HEK293 (cell line): Measurements from ENCODE around the gene TTLL10.
A peak's percentile ranks its signal among the peaks of the same experiment; 100 is the strongest.

Experiments
- CTCF ChIA-PET: fragments of 350-600 bp; formaldehyde crosslinking; extraction: SDS; loops from one replicate; lab custom pipeline; 2021; ENCODE audit warnings: antibody characterized with exemption; lab: Yijun Ruan, JAX
- POLR2A ChIA-PET: fragments of 300-600 bp; formaldehyde crosslinking; extraction: SDS; loops from one replicate; lab custom pipeline; 2020; ENCODE audit warnings: antibody characterized with exemption, inconsistent platforms; lab: Yijun Ruan, JAX
- H3K27ac ChIP-seq: fragments of 200-500 bp; sonication (Bioruptor generic); 2 replicates; pipeline ENCODE4 v1.5.1; 2014; ENCODE audit warnings: low read depth, low read length, control low read depth, inconsistent platforms; ENCODE audit errors: extremely low read depth
- H3K36me3 ChIP-seq, 2 experiments: fragments of 200-500 bp in 1 of 2; sonication (Bioruptor generic) in 1 of 2; 1 replicate in 1 of 2; 2 replicates in 1 of 2; pipeline ENCODE4 v1.5.1; 2014 to 2017; ENCODE audit warnings: inconsistent platforms in 2 of 2, low read length in 2 of 2; ENCODE audit not compliant: control insufficient read depth in 2 of 2, insufficient read depth in 1 of 2
- H3K4me1 ChIP-seq: fragments of 200-500 bp; sonication (Bioruptor generic); 2 replicates; pipeline ENCODE4 v1.5.1; 2014; ENCODE audit warnings: mild to moderate bottlenecking, low read length, inconsistent platforms; ENCODE audit not compliant: control insufficient read depth, insufficient read depth
- H3K4me3 ChIP-seq: 2 replicates; pipeline ENCODE4 v1.5.1; 2011; ENCODE audit warnings: low read depth, mild to moderate bottlenecking, control low read depth, low read length, moderate library complexity
- H3K9me3 ChIP-seq: fragments of 200-500 bp; sonication (Bioruptor generic); 2 replicates; pipeline ENCODE4 v1.5.1; 2014; ENCODE audit warnings: low read depth, low read length, inconsistent platforms; ENCODE audit not compliant: control insufficient read depth, insufficient read depth
- EGR2 ChIP-seq: fragments of 450-650 bp; formaldehyde crosslinking; IDR thresholded peaks from 2 replicates; pipeline ENCODE4 v1.5.1; 2016; ENCODE audit warnings: low read depth, missing biosample characterization, missing genetic modification characterization
- KLF1 ChIP-seq: fragments of 450-650 bp; formaldehyde crosslinking; IDR thresholded peaks from 2 replicates; pipeline ENCODE4 v1.5.1; 2016; ENCODE audit warnings: missing biosample characterization, missing genetic modification characterization
- KLF9 ChIP-seq: fragments of 450-650 bp; formaldehyde crosslinking; IDR thresholded peaks from 2 replicates; pipeline ENCODE4 v1.5.1; 2016; ENCODE audit warnings: missing biosample characterization, missing genetic modification characterization, low read depth
- ZBTB8A ChIP-seq: fragments of 450-650 bp; formaldehyde crosslinking; IDR thresholded peaks from 2 replicates; pipeline ENCODE4 v1.5.1; 2016; ENCODE audit warnings: missing biosample characterization, missing genetic modification characterization
- ZNF23 ChIP-seq: fragments of 450-650 bp; formaldehyde crosslinking; IDR thresholded peaks from 2 replicates; pipeline ENCODE4 v1.5.1; 2016; ENCODE audit warnings: missing biosample characterization, missing genetic modification characterization, borderline replicate concordance
- ZNF311 ChIP-seq: fragments of 450-650 bp; formaldehyde crosslinking; IDR thresholded peaks from 2 replicates; pipeline ENCODE4 v1.5.1; 2017; ENCODE audit warnings: missing biosample characterization, missing genetic modification characterization, borderline replicate concordance
- ZNF335 ChIP-seq: fragments of 450-650 bp; formaldehyde crosslinking; conservative IDR thresholded peaks from 2 replicates; pipeline ENCODE4 v1.5.1; 2016; ENCODE audit warnings: missing biosample characterization, missing genetic modification characterization
- ZNF350 ChIP-seq: fragments of 450-650 bp; formaldehyde crosslinking; IDR thresholded peaks from 2 replicates; pipeline ENCODE4 v1.5.0; 2017; ENCODE audit warnings: missing biosample characterization, mild to moderate bottlenecking, missing genetic modification characterization
- ZNF354C ChIP-seq: fragments of 450-650 bp; formaldehyde crosslinking; IDR thresholded peaks from 2 replicates; pipeline ENCODE4 v1.5.1; 2016; ENCODE audit warnings: missing biosample characterization, missing genetic modification characterization, low read depth, borderline replicate concordance
- ZNF366 ChIP-seq: fragments of 450-650 bp; formaldehyde crosslinking; conservative IDR thresholded peaks from 2 replicates; pipeline ENCODE4 v1.5.1; 2016; ENCODE audit warnings: missing biosample characterization, missing genetic modification characterization
- ZNF544 ChIP-seq: fragments of 450-650 bp; formaldehyde crosslinking; IDR thresholded peaks from 2 replicates; pipeline ENCODE4 v1.5.0; 2017; ENCODE audit warnings: missing biosample characterization, missing genetic modification characterization
- ZNF561 ChIP-seq: fragments of 450-650 bp; IDR thresholded peaks from 2 replicates; pipeline ENCODE4 v1.5.1; 2018; ENCODE audit warnings: missing biosample characterization, missing genetic modification characterization, borderline replicate concordance
- ZNF585B ChIP-seq: fragments of 450-650 bp; formaldehyde crosslinking; IDR thresholded peaks from 2 replicates; pipeline ENCODE4 v1.5.1; 2016; ENCODE audit warnings: missing biosample characterization, missing genetic modification characterization
- ZNF621 ChIP-seq: fragments of 450-650 bp; formaldehyde crosslinking; IDR thresholded peaks from 2 replicates; pipeline ENCODE4 v1.5.1; 2017; ENCODE audit warnings: missing biosample characterization, missing genetic modification characterization
- ZNF664 ChIP-seq: fragments of 450-650 bp; formaldehyde crosslinking; IDR thresholded peaks from 2 replicates; pipeline ENCODE4 v1.5.1; 2016; ENCODE audit warnings: missing biosample characterization, missing genetic modification characterization
- ZXDB ChIP-seq: fragments of 450-650 bp; formaldehyde crosslinking; IDR thresholded peaks from 2 replicates; pipeline ENCODE4 v1.5.1; 2016; ENCODE audit warnings: missing biosample characterization, missing genetic modification characterization
- TF ChIP-seq, protein P1 (sequence below): fragments of 450-650 bp; formaldehyde crosslinking; IDR thresholded peaks from 2 replicates; pipeline ENCODE4 v1.5.1; 2017; ENCODE audit warnings: missing biosample characterization, mild to moderate bottlenecking, missing genetic modification characterization, moderate library complexity
- TF ChIP-seq, protein P2 (sequence below): fragments of 450-650 bp; formaldehyde crosslinking; IDR thresholded peaks from 2 replicates; pipeline ENCODE4 v1.5.1; 2016; ENCODE audit warnings: missing biosample characterization, missing genetic modification characterization, borderline replicate concordance
- TF ChIP-seq, protein P3 (sequence below): fragments of 450-650 bp; formaldehyde crosslinking; IDR thresholded peaks from 2 replicates; pipeline ENCODE4 v1.5.1; 2016; ENCODE audit warnings: missing biosample characterization, missing genetic modification characterization

Gene TTLL10

DNA sequence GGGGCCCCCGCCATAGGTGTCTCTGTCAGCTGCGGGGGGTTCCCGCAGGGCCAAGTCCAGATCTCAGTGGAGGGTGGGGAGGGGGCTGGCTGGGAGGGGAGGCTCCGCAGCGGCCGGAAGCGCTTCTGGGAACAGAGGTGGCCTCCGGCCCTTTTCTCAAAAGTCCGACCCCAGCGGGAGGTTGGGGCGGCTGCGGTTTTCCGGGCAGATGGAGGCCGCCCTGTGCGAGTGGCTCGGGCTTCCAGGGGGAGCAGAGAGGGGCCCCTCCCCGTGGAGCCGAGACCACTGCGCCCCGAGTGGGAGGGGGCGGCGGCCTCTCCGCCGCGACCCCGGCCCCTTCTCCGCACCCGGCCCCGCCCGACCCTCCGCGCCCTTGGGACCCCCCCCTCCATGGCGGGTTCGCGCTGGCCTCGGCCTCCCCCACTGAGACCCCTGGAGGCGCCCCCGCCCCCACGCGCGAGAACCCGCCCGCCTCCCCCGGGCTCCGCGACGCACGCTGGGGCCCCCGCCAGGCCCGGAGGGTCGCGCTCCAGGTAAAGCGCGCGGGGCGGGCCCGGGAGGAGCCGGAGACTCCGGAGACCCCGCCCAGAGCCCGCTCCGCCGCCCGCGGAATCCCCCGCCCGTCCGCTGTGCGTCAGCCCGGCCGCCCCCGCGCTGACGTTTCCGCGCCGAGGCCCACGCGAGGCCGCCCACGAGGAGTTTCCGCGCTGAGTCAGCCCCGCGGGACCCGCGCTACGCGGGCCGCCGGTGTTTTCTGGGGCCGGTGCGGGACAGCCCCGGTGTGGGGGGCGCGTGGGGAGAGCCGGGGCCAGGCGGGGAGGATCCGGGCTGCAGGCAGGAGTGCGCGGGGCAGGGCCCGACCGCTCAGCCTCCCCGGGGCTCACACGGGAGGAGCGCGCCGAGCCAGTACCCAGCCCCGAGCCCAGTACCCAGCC is 27.5 kb downstream of the TTLL10 start (continued):
- TF ChIP-seq ZNF335 (tag by site-specific recombination): peak; percentile 56; the same call in 1 of the 2 replicates
- TF ChIP-seq ZNF354C (tag by site-specific recombination): no peak
- TF ChIP-seq, protein P1, sequence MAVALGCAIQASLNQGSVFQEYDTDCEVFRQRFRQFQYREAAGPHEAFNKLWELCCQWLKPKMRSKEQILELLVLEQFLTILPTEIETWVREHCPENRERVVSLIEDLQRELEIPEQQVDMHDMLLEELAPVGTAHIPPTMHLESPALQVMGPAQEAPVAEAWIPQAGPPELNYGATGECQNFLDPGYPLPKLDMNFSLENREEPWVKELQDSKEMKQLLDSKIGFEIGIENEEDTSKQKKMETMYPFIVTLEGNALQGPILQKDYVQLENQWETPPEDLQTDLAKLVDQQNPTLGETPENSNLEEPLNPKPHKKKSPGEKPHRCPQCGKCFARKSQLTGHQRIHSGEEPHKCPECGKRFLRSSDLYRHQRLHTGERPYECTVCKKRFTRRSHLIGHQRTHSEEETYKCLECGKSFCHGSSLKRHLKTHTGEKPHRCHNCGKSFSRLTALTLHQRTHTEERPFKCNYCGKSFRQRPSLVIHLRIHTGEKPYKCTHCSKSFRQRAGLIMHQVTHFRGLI (tag by site-specific recombination): peak; percentile 49; the same call in 1 of the 2 replicates
- 0 out of 2 replicates have a peak, but pooled peaks have one; percentile 15 for TF ChIP-seq KLF9 (tag by site-specific recombination)
- TF ChIP-seq ZNF544 (tag by site-specific recombination): no peak
- TF ChIP-seq ZXDB (tag by site-specific recombination): no peak
- peak; percentile 45; the same call in 1 of the 2 replicates for TF ChIP-seq ZNF561 (tag by site-specific recombination)
- TF ChIP-seq ZNF585B (tag by site-specific recombination): no peak
- no peak for TF ChIP-seq ZNF366 (tag by site-specific recombination)
- TF ChIP-seq, protein P2, sequence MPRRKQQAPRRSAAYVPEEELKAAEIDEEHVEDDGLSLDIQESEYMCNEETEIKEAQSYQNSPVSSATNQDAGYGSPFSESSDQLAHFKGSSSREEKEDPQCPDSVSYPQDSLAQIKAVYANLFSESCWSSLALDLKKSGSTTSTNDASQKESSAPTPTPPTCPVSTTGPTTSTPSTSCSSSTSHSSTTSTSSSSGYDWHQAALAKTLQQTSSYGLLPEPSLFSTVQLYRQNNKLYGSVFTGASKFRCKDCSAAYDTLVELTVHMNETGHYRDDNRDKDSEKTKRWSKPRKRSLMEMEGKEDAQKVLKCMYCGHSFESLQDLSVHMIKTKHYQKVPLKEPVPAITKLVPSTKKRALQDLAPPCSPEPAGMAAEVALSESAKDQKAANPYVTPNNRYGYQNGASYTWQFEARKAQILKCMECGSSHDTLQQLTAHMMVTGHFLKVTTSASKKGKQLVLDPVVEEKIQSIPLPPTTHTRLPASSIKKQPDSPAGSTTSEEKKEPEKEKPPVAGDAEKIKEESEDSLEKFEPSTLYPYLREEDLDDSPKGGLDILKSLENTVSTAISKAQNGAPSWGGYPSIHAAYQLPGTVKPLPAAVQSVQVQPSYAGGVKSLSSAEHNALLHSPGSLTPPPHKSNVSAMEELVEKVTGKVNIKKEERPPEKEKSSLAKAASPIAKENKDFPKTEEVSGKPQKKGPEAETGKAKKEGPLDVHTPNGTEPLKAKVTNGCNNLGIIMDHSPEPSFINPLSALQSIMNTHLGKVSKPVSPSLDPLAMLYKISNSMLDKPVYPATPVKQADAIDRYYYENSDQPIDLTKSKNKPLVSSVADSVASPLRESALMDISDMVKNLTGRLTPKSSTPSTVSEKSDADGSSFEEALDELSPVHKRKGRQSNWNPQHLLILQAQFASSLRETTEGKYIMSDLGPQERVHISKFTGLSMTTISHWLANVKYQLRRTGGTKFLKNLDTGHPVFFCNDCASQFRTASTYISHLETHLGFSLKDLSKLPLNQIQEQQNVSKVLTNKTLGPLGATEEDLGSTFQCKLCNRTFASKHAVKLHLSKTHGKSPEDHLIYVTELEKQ (tag by site-specific recombination): no peak
- no peak for TF ChIP-seq ZNF350 (tag by site-specific recombination)
- TF ChIP-seq ZNF664: no peak
- TF ChIP-seq EGR2 (tag by site-specific recombination): peak; percentile 85
- TF ChIP-seq, all 188 proteins: peak for 22

DNA sequence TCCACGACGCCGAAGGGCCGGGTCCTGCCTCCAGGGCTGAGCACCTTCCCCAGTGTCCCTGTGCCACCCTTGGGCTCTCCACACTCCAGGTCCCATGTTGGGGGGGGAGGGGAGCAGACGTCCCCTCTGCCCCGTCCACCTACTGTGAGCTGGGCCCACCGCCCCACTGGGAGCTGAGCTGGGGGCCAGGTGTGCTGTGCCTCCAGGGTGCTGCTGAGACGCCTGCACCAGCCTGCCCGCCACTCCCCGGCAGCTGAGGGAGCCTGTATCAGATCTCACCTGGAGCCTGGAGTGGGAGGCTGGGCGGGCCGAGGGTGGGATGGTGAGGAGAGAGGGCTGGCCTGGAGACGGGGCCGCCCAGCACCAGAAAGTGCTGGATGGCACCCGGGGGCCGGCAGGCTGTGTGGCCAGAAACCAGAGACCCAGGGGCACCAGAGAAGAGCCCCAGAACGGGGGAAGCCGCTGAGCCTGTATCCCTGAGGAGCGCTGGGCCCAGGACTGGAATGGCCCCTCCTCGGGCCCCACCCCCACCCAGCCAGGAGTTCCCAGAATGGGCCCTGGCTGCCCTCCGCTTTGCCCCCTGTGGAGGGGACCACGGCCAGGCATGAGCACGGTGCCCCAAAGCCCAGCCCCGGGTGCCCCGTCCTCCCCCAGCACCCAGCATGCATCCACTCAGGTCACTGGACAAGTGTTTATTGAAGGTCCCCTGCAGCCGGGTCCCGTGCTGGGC is 29.3 kb downstream of the TTLL10 start:
- ChIA-PET CTCF (no interaction called here), POLR2A (no interaction called here)

More for the DNA sequence above, 29.3 kb downstream of the TTLL10 start:
- no peaks in the 10 kb centered on the region for H3K36me3 ChIP-seq
- TF ChIP-seq ZNF311 (tag by site-specific recombination) (no peak), ZNF23 (no peak), ZNF621 (no peak), EGR2 (tag by site-specific recombination) (0 out of 2 replicates have a peak, but pooled peaks have one; percentile 37), ZBTB8A (tag by site-specific recombination) (peak; percentile 37; the same call in 1 of the 2 replicates), KLF1 (tag by site-specific recombination) (peak; percentile 40), ZNF335 (tag by site-specific recombination) (no peak)
- TF ChIP-seq, protein P3, sequence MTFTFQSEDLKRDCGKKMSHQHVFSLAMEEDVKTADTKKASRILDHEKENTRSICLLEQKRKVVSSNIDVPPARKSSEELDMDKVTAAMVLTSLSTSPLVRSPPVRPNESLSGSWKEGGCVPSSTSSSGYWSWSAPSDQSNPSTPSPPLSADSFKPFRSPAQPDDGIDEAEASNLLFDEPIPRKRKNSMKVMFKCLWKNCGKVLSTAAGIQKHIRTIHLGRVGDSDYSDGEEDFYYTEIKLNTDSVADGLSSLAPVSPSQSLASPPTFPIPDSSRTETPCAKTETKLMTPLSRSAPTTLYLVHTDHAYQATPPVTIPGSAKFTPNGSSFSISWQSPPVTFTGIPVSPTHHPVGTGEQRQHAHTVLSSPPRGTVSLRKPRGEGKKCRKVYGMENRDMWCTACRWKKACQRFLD (tag by site-specific recombination): no peak
- H3K4me1 ChIP-seq: no peaks in the 10 kb centered on the region; the same call in 1 of the 2 replicates
- no peak overlapping the region for H3K27ac ChIP-seq
- H3K4me3 ChIP-seq: no peak overlapping the region
- no peaks in the 10 kb centered on the region for H3K9me3 ChIP-seq
